Endothelial cell of umbilical vein (primary cell): ENCODE data around the gene PGAP6. TPM values are rescaled to one million over a fixed set of nuclear protein-coding genes. Genes with fewer than 3 reads are reported as not detected.

Experiments
- BruUV-seq: library from RNA; stranded (reverse); fragments of 400-500 nt; replicated peaks from 2 replicates; lab custom pipeline; 2021; lab: Mats Ljungman, UMichigan
- CTCF ChIA-PET: fragments of 300-600, 350-600 bp; sonication (Branson Sonifier 250); formaldehyde crosslinking; loops from one replicate; lab custom pipeline; 2021; ENCODE audit warnings: antibody characterized with exemption, inconsistent platforms; lab: Charles Lee
- POLR2A ChIA-PET: fragments of 300-600, 350-600 bp; sonication (Branson Sonifier 250); formaldehyde crosslinking; loops from one replicate; lab custom pipeline; 2021; ENCODE audit warnings: antibody characterized with exemption, inconsistent platforms; lab: Charles Lee
- DNase-seq: peaks from one replicate; pipeline ENCODE4 v3.0.0-alpha.2; 2011; ENCODE audit warnings: low read depth, low spot score
- FAIRE-seq: peaks from 2 replicates; lab custom pipeline; 2011; peaks lifted over from hg19 to GRCh38; lab: Jason Lieb, UNC
- H2AFZ ChIP-seq: 2 replicates; pipeline ENCODE4 v1.6.0; 2012; ENCODE audit warnings: low read depth, low read length, control low read depth, inconsistent platforms
- H3K27ac ChIP-seq: 2 replicates; pipeline ENCODE4 v1.5.1; 2011; ENCODE audit warnings: low read depth, mild to moderate bottlenecking, control low read depth, low read length, moderate library complexity; ENCODE audit not compliant: insufficient read depth
- H3K27me3 ChIP-seq, 2 experiments: 2 replicates each; pipeline versions ENCODE4 v1.6.0 to v1.6.1; 2011; ENCODE audit warnings: low read length in 2 of 2, mixed read lengths in 1 of 2; ENCODE audit not compliant: control insufficient read depth in 2 of 2, insufficient read depth in 2 of 2
- H3K36me3 ChIP-seq, 2 experiments: 2 replicates in 1 of 2; 3 replicates in 1 of 2; pipeline ENCODE4 v1.5.1; 2011; ENCODE audit warnings: low read length in 2 of 2, mild to moderate bottlenecking in 1 of 2, moderate library complexity in 1 of 2; ENCODE audit not compliant: control insufficient read depth in 2 of 2, insufficient read depth in 2 of 2; ENCODE audit errors: extremely low read depth in 1 of 2
- H3K4me1 ChIP-seq: 3 replicates; pipeline ENCODE4 v1.5.1; 2011; ENCODE audit warnings: mild to moderate bottlenecking, low read length; ENCODE audit not compliant: control insufficient read depth, insufficient read depth; ENCODE audit errors: extremely low read depth
- H3K4me2 ChIP-seq: 2 replicates; pipeline ENCODE4 v1.6.1; 2011; ENCODE audit warnings: low read length, control low read depth, mixed read lengths; ENCODE audit not compliant: insufficient read depth
- H3K4me3 ChIP-seq, 3 experiments: fragments of 200-600 bp in 1 of 3; sonication (generic), shearing (Covaris generic) in 1 of 3; replicated peaks in 1 of 3; 2 replicates each; pipeline ENCODE4 v1.5.1; 2011 to 2016; ENCODE audit warnings: control low read depth in 3 of 3, low read length in 3 of 3, mild to moderate bottlenecking in 2 of 3, inconsistent platforms in 1 of 3, low read depth in 1 of 3, moderate library complexity in 1 of 3; ENCODE audit not compliant: insufficient read depth in 1 of 3
- H3K79me2 ChIP-seq: 2 replicates; pipeline ENCODE4 v1.6.0; 2012; ENCODE audit warnings: low read length, inconsistent platforms; ENCODE audit not compliant: control insufficient read depth, insufficient read depth
- H3K9ac ChIP-seq: replicated peaks from 2 replicates; pipeline ENCODE3; 2011; ENCODE audit warnings: low read length, control low read depth; ENCODE audit not compliant: insufficient read depth; ENCODE audit errors: extremely low read depth
- H3K9me1 ChIP-seq: replicated peaks from 3 replicates; pipeline ENCODE4 v1.6.0; 2011; ENCODE audit warnings: mild to moderate bottlenecking, low read length; ENCODE audit not compliant: control insufficient read depth, insufficient read depth; ENCODE audit errors: extremely low read depth
- H3K9me3 ChIP-seq: replicated peaks from 2 replicates; pipeline ENCODE4 v1.5.1; 2012; ENCODE audit warnings: low read length, inconsistent platforms; ENCODE audit not compliant: control insufficient read depth, insufficient read depth
- H4K20me1 ChIP-seq: replicated peaks from 2 replicates; pipeline ENCODE3; 2011; ENCODE audit warnings: mild to moderate bottlenecking, low read length; ENCODE audit not compliant: control insufficient read depth, insufficient read depth; ENCODE audit errors: extremely low read depth
- CTCF ChIP-seq, 2 donors: IDR thresholded peaks; 1 replicate in 1 of 2; 2 replicates in 1 of 2; pipeline ENCODE4 v1.5.1; 2011; ENCODE audit warnings: low read length in 2 of 2, mild to moderate bottlenecking in 2 of 2, moderate library complexity in 2 of 2, control low read depth in 1 of 2, inconsistent platforms in 1 of 2, low read depth in 1 of 2; ENCODE audit not compliant: insufficient read depth in 1 of 2; ENCODE audit errors: extremely low read depth in 1 of 2
- EZH2 ChIP-seq: IDR thresholded peaks from 2 replicates; pipeline ENCODE4 v1.6.1; 2012; ENCODE audit warnings: borderline replicate concordance, low read depth, mild to moderate bottlenecking, moderate library complexity, low read length, inconsistent platforms; ENCODE audit not compliant: severe bottlenecking
- FOS ChIP-seq: IDR thresholded peaks from 2 replicates; pipeline ENCODE4 v1.6.1; 2011; ENCODE audit warnings: mild to moderate bottlenecking, low read length, moderate library complexity, borderline replicate concordance; ENCODE audit not compliant: insufficient read depth
- GATA2 ChIP-seq: IDR thresholded peaks from 2 replicates; pipeline ENCODE4 v1.7.0; 2011; ENCODE audit warnings: low read depth, mild to moderate bottlenecking, moderate library complexity, mixed read lengths, low read length; ENCODE audit not compliant: insufficient read length, insufficient read depth
- JUN ChIP-seq: IDR thresholded peaks from 2 replicates; pipeline ENCODE4 v1.6.1; 2011; ENCODE audit warnings: borderline replicate concordance, low read depth; ENCODE audit not compliant: insufficient read length, insufficient read depth
- MAX ChIP-seq: IDR thresholded peaks from 2 replicates; pipeline ENCODE4 v1.6.1; 2011; ENCODE audit not compliant: insufficient read depth, insufficient read length
- MYC ChIP-seq: IDR thresholded peaks from one replicate; pipeline ENCODE4 v1.6.1; 2011; ENCODE audit warnings: mild to moderate bottlenecking, low read depth, low read length
- POLR2A ChIP-seq: IDR thresholded peaks from 2 replicates; pipeline ENCODE4 v1.6.1; 2012; ENCODE audit warnings: low read depth, mild to moderate bottlenecking, control low read depth, low read length
- POLR2AphosphoS5 ChIP-seq: IDR thresholded peaks from 2 replicates; pipeline ENCODE4 v1.6.1; 2012; ENCODE audit warnings: low read depth, mild to moderate bottlenecking, control low read depth, low read length, moderate library complexity; ENCODE audit not compliant: insufficient read depth
- dilution Hi-C: fragments of 300-500 bp; cut with MboI; formaldehyde crosslinking; loops from one replicate; pipeline ENCODE4 v1.15.0; 2019; ENCODE audit warnings: low sequenced_read_pairs; ENCODE audit not compliant: extremely low pct_ligation_motif_present
- intact Hi-C: fragments of 100-400 bp; cut with micrococcal nuclease; formaldehyde crosslinking; loops from one replicate; pipeline ENCODE4 v1.10.0; 2022
- polyA plus RNA-seq, 4 experiments: library from polyadenylated mRNA; depleted of rRNA in 3 of 4; stranded (reverse) in 3 of 4; unstranded in 1 of 4; fragments of >200 nt; gene quantifications; 2 replicates each; pipeline versions ENCODE4 v1.2.1 to v1.2.3, GENCODE V29; 2011 to 2012; ENCODE audit warnings: missing spikeins in 1 of 4
- total RNA-seq: library from RNA; stranded (reverse); gene quantifications from 2 replicates; pipeline ENCODE4 v1.2.3, GENCODE V29; 2021

PGAP6 gene
- total and polyA plus RNA-seq, 2 donors (not counting 3 experiments of a cell fraction or from before 2014, with no cell fraction given), result 89.8 to 365 TPM

- no peak for DNase-seq
- Histone ChIP-seq H4K20me1 (peaks cover 6% of the 10 kb centered on the region), H3K4me2 (no peak overlapping the region), H3K9ac (no peak overlapping the region), H3K27ac (no peak overlapping the region), H3K27me3 (no peaks in the 10 kb centered on the region), H3K4me1 (peaks cover 11% of the 10 kb centered on the region), H3K9me1 (no peaks in the 10 kb centered on the region), H3K79me2 (peaks cover 62% of the 10 kb centered on the region), H3K36me3 (no peaks in the 10 kb centered on the region), H2AFZ (no peak overlapping the region), H3K9me3 (no peaks in the 10 kb centered on the region), H3K4me3 (no peak overlapping the region)
- CTCF ChIA-PET, result no interaction called here
- POLR2A ChIA-PET, result no interaction called here
- intact Hi-C loops (no loop called here), dilution Hi-C loops (no loop called here)
- FAIRE-seq, result no peak
- no peak for TF ChIP-seq JUN
- TF ChIP-seq GATA2, result no peak
- no peak for TF ChIP-seq POLR2A
- no peak for TF ChIP-seq CTCF (IDR thresholded peaks at IDR 0.05; ENCODE audit: extremely low read depth in 1 of 2, insufficient read depth in 1 of 2, low read depth in 1 of 2, low read length in 2 of 2)
- no peak for TF ChIP-seq FOS
- TF ChIP-seq MAX, result no peak
- no peak for TF ChIP-seq MYC
- no peak for TF ChIP-seq EZH2
- no peak for TF ChIP-seq POLR2AphosphoS5
- BruUV-seq, result no TSS peak
Measured at GRCh38 chr16:430904-431303, 49.1 kb upstream of the PGAP6 start.
